Placental pericyte (primary cell): Measurements from ENCODE around the gene NDST1. TPM values are rescaled to one million over a fixed set of nuclear protein-coding genes. Genes with fewer than 3 reads are reported as not detected.

Source experiments
- total RNA-seq: library from RNA; depleted of rRNA; stranded (reverse); fragments of >200 nt; gene quantifications from 2 replicates; pipeline ENCODE4 v1.2.3, GENCODE V29; 2012

The NDST1 gene
- total RNA-seq = 41.1 and 93.8 TPM in 2 replicates

DNA sequence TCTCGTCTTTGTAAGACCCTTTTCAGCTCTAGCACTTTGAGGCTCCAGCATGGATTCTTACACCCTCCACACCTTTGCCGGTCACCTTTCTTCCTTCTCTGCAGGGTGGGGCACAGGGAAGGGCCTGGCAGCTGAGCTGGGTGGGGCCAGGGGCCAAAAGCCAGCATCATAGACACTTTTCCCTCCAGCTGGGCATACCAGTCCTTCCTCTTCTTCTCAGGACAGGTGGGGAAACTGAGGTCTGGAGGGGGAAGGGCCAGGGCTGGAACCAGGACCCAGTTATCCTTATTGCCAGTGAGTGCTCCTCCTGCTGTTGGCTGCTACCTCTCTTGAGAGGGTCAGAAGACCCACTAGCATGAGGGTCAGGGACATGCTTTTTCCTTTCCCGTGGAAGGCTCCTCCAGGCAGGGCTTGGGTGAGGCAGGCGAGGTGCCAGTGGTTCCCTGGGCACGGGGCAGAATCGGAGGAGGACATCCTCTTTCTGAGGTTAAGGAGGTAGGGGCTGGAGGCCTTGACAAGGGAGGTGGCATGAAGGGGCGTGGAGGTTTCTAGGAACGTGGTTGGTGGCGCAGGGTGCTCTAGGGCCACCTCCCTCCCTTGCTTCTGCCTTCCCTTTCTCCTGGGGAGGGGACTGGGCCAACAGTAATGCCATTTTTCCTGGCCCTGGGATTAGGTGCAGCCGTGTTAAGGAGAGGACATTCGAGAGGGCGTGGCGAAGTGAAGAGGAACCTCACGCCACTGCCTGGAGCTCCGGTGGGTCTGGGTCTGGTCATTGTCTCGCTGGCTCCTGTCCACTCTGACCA, at the start of gene NDST1:
Gene NDST1, plus strand, starts transcription at position 658 of the 803 bp plus-strand sequence. CDS start 13,124 bp downstream, outside the sequence.

Other genes starting within 250 kb of the NDST1 start
- gene CAMK2A, start 218.4 kb upstream of the NDST1 start, total RNA-seq = 2.0 and 2.4 TPM in 2 replicates
- 28.2 and 54.7 TPM in 2 replicates for gene ARSI, start 205.2 kb upstream of the NDST1 start, total RNA-seq
- 16.9 and 46.5 TPM in 2 replicates for gene TCOF1, start 150.4 kb upstream of the NDST1 start, total RNA-seq
- gene CD74, start 95.2 kb upstream of the NDST1 start, total RNA-seq = 1.7 and 2.8 TPM in 2 replicates
- 1,537 and 5,092 TPM in 2 replicates for gene RPS14, start 58.4 kb upstream of the NDST1 start, total RNA-seq
- 7.9 and 9.3 TPM in 2 replicates for gene SYNPO, start 132.5 kb downstream of the NDST1 start, total RNA-seq
- under 0.01 and 0.29 TPM in 2 replicates for gene MYOZ3, start 153.1 kb downstream of the NDST1 start, total RNA-seq
- gene RBM22, start 192.9 kb downstream of the NDST1 start, total RNA-seq = 28.7 and 39.8 TPM in 2 replicates